Neuronal stem cell (in vitro differentiated cells): Measurements from ENCODE around the gene B3GNT9.

ENCODE experiments used
- DNase-seq: peaks from one replicate; pipeline ENCODE4 v3.0.0-alpha.2; 2013; ENCODE audit warnings: low spot score
- H2AFZ ChIP-seq: one replicate; pipeline ENCODE4 v1.6.1; 2013; ENCODE audit warnings: mild to moderate bottlenecking, low read length, inconsistent platforms
- H2AK5ac ChIP-seq: 2 replicates; pipeline ENCODE4 v1.6.1; 2013; ENCODE audit warnings: low read depth, mild to moderate bottlenecking, inconsistent platforms, low read length, moderate library complexity, mixed read lengths
- H2BK120ac ChIP-seq: 2 replicates; pipeline ENCODE4 v1.6.1; 2013; ENCODE audit warnings: low read depth, mild to moderate bottlenecking, inconsistent platforms, low read length, moderate library complexity, mixed read lengths
- H2BK12ac ChIP-seq: one replicate; pipeline ENCODE4 v1.6.1; 2013; ENCODE audit warnings: low read length, inconsistent platforms
- H2BK15ac ChIP-seq: 2 replicates; pipeline ENCODE4 v1.6.1; 2013; ENCODE audit warnings: mild to moderate bottlenecking, low read length, inconsistent platforms, mixed read lengths
- H2BK5ac ChIP-seq: one replicate; pipeline ENCODE4 v1.6.1; 2013; ENCODE audit warnings: inconsistent platforms, mild to moderate bottlenecking, low read length, moderate library complexity
- H3K14ac ChIP-seq: one replicate; pipeline ENCODE4 v1.6.1; 2013; ENCODE audit warnings: low read length, inconsistent platforms
- H3K18ac ChIP-seq: 2 replicates; pipeline ENCODE4 v1.6.1; 2013; ENCODE audit warnings: low read length, inconsistent platforms
- H3K23ac ChIP-seq: 2 replicates; pipeline ENCODE4 v1.6.1; 2013; ENCODE audit warnings: low read depth, mild to moderate bottlenecking, mixed read lengths, low read length, inconsistent platforms; ENCODE audit not compliant: poor library complexity
- H3K27ac ChIP-seq: replicated peaks from 3 replicates; pipeline ENCODE4 v1.5.1; 2013; ENCODE audit warnings: low read length, inconsistent platforms
- H3K27me3 ChIP-seq, 3 experiments: 2 replicates each; pipeline ENCODE4 v1.6.1; 2013; ENCODE audit warnings: low read length in 3 of 3, mild to moderate bottlenecking in 2 of 3, inconsistent platforms in 1 of 3, low read depth in 1 of 3, mixed read lengths in 1 of 3, moderate library complexity in 1 of 3; ENCODE audit not compliant: control insufficient read depth in 3 of 3, insufficient read depth in 3 of 3
- H3K36me3 ChIP-seq, 2 donors: replicated peaks in 1 of 2; 2 replicates each; pipeline ENCODE4 v1.6.1; 2013; ENCODE audit warnings: low read length in 2 of 2; ENCODE audit not compliant: control insufficient read depth in 2 of 2, insufficient read depth in 2 of 2
- H3K4ac ChIP-seq: 2 replicates; pipeline ENCODE4 v1.6.1; 2013; ENCODE audit warnings: inconsistent platforms, mild to moderate bottlenecking, low read length, moderate library complexity
- H3K4me1 ChIP-seq, 2 donors: 1 replicate in 1 of 2; 2 replicates in 1 of 2; pipeline ENCODE4 v1.6.1; 2013; ENCODE audit warnings: low read length in 2 of 2, low read depth in 1 of 2; ENCODE audit not compliant: control insufficient read depth in 2 of 2, insufficient read depth in 1 of 2
- H3K4me2 ChIP-seq: one replicate; pipeline ENCODE4 v1.6.1; 2013; ENCODE audit warnings: mild to moderate bottlenecking, low read length, inconsistent platforms; ENCODE audit not compliant: insufficient read depth, poor library complexity, severe bottlenecking
- H3K4me3 ChIP-seq, 2 donors: 2 replicates each; pipeline ENCODE4 v1.5.1; 2013; ENCODE audit warnings: low read length in 2 of 2, mild to moderate bottlenecking in 2 of 2, inconsistent platforms in 1 of 2, moderate library complexity in 1 of 2
- H3K79me1 ChIP-seq: one replicate; pipeline ENCODE4 v1.6.1; 2013; ENCODE audit warnings: low read depth, mild to moderate bottlenecking, inconsistent platforms, low read length, moderate library complexity
- H3K9ac ChIP-seq: one replicate; pipeline ENCODE4 v1.6.1; 2013; ENCODE audit warnings: mild to moderate bottlenecking, low read depth, low read length, inconsistent platforms; ENCODE audit not compliant: poor library complexity
- H3K9me3 ChIP-seq, 2 donors: replicated peaks in 1 of 2; 2 replicates each; pipeline versions ENCODE3 to v1.6.1; 2013; ENCODE audit warnings: low read length in 2 of 2, mild to moderate bottlenecking in 2 of 2, inconsistent platforms in 1 of 2, low read depth in 1 of 2, mixed read lengths in 1 of 2, moderate library complexity in 1 of 2; ENCODE audit not compliant: control insufficient read depth in 2 of 2, insufficient read depth in 1 of 2
- H4K8ac ChIP-seq: one replicate; pipeline ENCODE4 v1.6.1; 2013; ENCODE audit warnings: low read depth, mild to moderate bottlenecking, inconsistent platforms, low read length, moderate library complexity
- H4K91ac ChIP-seq: one replicate; pipeline ENCODE4 v1.6.1; 2013; ENCODE audit warnings: low read length, low read depth, mild to moderate bottlenecking, inconsistent platforms; ENCODE audit not compliant: poor library complexity
- WGBS, 2 donors: extraction: QIAGEN DNeasy Blood & Tissue Kit; methylation state at CpG; one replicate each; pipeline ENCODE4 v1.1.7; 2013; ENCODE audit warnings: missing lambda C conversion rate in 2 of 2, mixed read lengths in 1 of 2; ENCODE audit not compliant: insufficient read length in 2 of 2, insufficient replicate concordance in 1 of 2; ENCODE audit errors: extremely low coverage in 2 of 2; 5-methylcytosine and 5-hydroxymethylcytosine counted together

Gene B3GNT9

DNA sequence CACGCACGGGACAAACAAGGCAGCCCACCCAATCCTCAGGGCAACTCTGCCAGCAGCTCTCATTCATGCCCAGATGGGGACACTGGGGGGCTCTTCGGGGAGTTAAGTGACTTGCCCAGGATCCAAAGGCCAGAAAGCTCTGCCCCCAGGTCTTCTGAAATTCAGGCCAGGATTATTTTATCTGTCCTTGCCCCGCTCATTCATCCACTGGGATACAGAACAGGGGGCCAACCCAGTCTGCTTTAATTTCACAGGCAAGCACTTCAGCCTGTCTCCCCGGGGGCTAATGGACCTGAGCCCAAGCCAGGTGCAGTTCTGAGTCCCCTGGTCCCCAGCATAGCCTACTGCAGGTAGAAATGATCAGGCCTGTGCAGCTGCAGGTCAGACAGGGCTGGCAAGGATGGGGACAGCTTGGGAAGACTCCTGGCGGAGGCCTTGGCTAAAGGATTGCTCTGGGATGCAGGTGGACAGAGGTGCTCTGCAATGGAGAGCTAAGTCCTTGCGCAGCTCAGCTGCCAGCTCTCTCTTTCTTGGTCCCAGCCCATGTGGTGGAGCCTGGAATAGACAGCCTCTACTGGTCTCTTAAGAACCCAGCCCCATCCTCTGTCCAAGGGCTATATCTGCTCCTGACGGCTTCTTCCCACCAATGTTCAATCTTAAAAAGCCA is 766 bp upstream of the B3GNT9 start:
- Histone ChIP-seq H3K79me1 (no peaks in the 10 kb centered on the region), H4K91ac (no peak overlapping the region), H3K4me1 (peaks cover 2 to 8% of the 10 kb centered on the region in 2 donors), H3K4ac (no peak overlapping the region), H2BK120ac (no peak overlapping the region), H3K14ac (peak overlapping the region; percentile 47), H3K9me3 (peaks cover 0 to 7% of the 10 kb centered on the region in 2 donors), H3K9ac (peak overlapping the region; percentile 53), H3K23ac (peak overlapping the region; percentile 91), H3K4me3 (peak overlapping the region in 1 of 2 donors; percentile 44), H3K36me3 (peaks cover 10 to 21% of the 10 kb centered on the region in 2 donors), H2BK15ac (peak overlapping the region; percentile 89), H3K18ac (peak overlapping the region; percentile 76), H2BK12ac (no peak overlapping the region), H4K8ac (no peak overlapping the region), H3K27ac (no peak overlapping the region), H2BK5ac (peak overlapping the region; percentile 54), H2AFZ (peak overlapping the region; percentile 95), H2AK5ac (no peak overlapping the region), H3K27me3 (peaks cover 34 to 73% (median 51%) of the 10 kb centered on the region in 3 experiments), H3K4me2 (peak overlapping the region; percentile 89)
- no peak for DNase-seq
- WGBS, 2 donors, result no CpG with 5 or more reads among the region's 8 CpGs

DNA sequence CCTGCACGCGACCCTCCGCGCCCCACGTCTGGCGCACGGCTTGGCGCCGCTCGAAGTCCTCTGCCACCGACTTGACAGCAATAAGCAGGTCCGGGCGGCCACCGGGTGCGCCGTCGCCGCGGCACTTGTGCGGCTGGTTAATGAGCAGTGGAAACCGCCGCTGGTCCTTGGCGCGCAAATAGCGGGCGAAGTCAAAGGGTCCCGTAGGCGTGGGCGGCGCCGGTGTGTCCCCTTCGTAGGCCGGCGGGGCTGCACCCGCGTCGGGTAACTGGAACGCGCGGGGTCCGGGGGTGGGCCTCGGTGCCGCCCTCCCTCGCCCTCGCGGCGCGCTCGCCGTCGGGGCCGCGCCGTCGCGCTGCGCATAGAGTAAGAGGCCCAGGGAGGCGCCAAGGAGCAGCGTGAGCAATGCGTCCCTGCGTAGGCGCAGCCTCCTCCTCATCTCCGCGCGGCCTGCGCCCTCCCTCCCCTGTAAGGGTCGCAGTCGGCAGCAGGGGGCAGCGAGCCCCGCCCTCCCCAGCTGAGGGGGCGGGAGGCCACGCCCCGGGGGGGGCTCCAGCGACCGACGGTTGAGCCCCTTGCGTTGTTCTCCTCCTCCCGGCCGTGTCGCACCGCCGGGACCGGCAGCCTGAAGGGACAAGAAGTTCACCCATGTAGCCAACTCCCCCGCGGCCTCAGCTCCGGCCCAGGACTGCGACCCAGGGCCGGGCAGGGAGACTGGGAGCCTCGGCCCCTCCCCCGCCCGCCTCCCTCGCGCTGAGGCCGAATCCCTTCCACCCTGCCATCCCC is 558 bp downstream of the B3GNT9 start:
- Histone ChIP-seq H3K9ac (peak overlapping the region; percentile 53), H3K27me3 (peaks cover 23 to 59% (median 38%) of the 10 kb centered on the region in 3 experiments)
- no CpG with 5 or more reads among the region's 94 CpGs for WGBS, 2 donors

DNA sequence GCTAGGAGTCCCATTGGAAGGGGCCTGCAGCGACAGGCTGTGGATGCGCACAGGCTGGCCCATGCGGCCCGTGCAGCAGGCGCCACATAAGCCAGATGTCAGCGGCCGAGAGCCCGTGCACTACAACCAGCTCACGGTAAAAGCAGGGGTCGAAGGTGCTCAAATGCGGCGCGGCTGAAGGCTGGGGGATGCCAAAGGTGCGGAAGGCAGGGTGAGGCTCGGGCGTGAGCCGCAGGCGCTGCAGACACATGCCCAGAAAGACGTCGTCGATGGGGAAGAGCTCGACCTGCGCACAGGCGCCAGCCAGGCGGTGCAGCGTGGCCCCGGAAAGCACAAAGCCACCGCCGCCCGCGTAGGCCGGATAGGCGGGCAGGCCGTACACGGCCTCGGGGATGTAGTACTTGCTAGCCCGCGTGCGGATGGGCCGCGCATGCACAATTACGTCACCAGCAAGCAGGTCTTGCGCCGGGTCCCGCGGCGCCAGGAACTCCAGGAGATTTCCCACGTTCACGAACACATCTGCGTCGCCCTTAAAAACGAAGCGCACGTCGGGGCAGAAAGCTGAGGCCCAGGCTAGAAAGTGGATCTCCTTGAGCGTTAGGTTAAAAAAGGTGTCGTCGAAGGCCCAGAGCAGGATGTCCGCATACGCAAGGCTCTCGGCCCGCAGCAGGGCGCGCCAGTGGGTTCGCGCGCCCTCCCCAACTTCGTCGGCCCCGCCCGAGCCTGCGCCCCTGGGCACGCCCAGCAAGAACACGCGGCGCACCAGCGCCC is 1.3 kb downstream of the B3GNT9 start:
- H3K27ac ChIP-seq, result no peak overlapping the region
- H3K36me3 ChIP-seq, result peaks cover 27 to 42% of the 10 kb centered on the region in 2 donors
- peak overlapping the region; percentile 32 for H3K4me2 ChIP-seq
- WGBS, 2 donors, result no CpG with 5 or more reads among the region's 77 CpGs
- H2AK5ac ChIP-seq, result peak overlapping the region; percentile 51
- peaks cover 20 to 52% (median 31%) of the 10 kb centered on the region in 3 experiments for H3K27me3 ChIP-seq
- DNase-seq, result no peak
- no peak overlapping the region for H2BK15ac ChIP-seq
- peak overlapping the region in 1 of 2 donors; percentile 23 for H3K4me3 ChIP-seq
- H3K79me1 ChIP-seq, result no peaks in the 10 kb centered on the region
- H3K23ac ChIP-seq, result peak overlapping the region; percentile 76
- H2AFZ ChIP-seq, result no peak overlapping the region
- peak overlapping the region; percentile 59 for H2BK5ac ChIP-seq
- no peak overlapping the region for H3K4ac ChIP-seq
- H3K18ac ChIP-seq, result peak overlapping the region; percentile 77
- no peak overlapping the region for H4K8ac ChIP-seq
- H3K9ac ChIP-seq, result no peak overlapping the region
- no peak overlapping the region for H3K14ac ChIP-seq
- H2BK120ac ChIP-seq, result peak overlapping the region; percentile 47
- no peak overlapping the region for H2BK12ac ChIP-seq
- H3K9me3 ChIP-seq, result peaks cover 0 to 7% of the 10 kb centered on the region in 2 donors
- H4K91ac ChIP-seq, result no peak overlapping the region
- peaks cover 2% of the 10 kb centered on the region in 2 donors for H3K4me1 ChIP-seq

More for the DNA sequence above, 558 bp downstream of the B3GNT9 start:
- peak overlapping the region; percentile 89 for H2BK15ac ChIP-seq
- peak overlapping the region; percentile 51 for H2AK5ac ChIP-seq
- peak overlapping the region; percentile 59 for H2BK5ac ChIP-seq
- H3K4me2 ChIP-seq, result peak overlapping the region; percentile 89
- H2BK120ac ChIP-seq, result peak overlapping the region; percentile 47
- H2AFZ ChIP-seq, result peak overlapping the region; percentile 95
- H3K79me1 ChIP-seq, result no peaks in the 10 kb centered on the region
- peak overlapping the region; percentile 71 for H3K14ac ChIP-seq
- no peak overlapping the region for H4K8ac ChIP-seq
- H3K27ac ChIP-seq, result no peak overlapping the region
- no peak for DNase-seq
- peaks cover 2 to 4% of the 10 kb centered on the region in 2 donors for H3K4me1 ChIP-seq
- peak overlapping the region; percentile 44 to 84 for H3K4me3 ChIP-seq
- H2BK12ac ChIP-seq, result no peak overlapping the region
- H3K4ac ChIP-seq, result no peak overlapping the region
- H3K9me3 ChIP-seq, result peaks cover 0 to 7% of the 10 kb centered on the region in 2 donors
- peaks cover 23 to 35% of the 10 kb centered on the region in 2 donors for H3K36me3 ChIP-seq
- no peak overlapping the region for H4K91ac ChIP-seq
- peak overlapping the region; percentile 55 for H3K23ac ChIP-seq
- H3K18ac ChIP-seq, result peak overlapping the region; percentile 88
